GM18499 (cell line): ENCODE results near the gene PDIA5.

ENCODE experiments used
- ATAC-seq: cut with Tn5 transposase; IDR thresholded peaks from one replicate; pipeline ENCODE4 v1.9.1; 2021; ENCODE audit warnings: moderate number of reproducible peaks; ENCODE audit not compliant: insufficient read depth, unreplicated experiment

The PDIA5 gene

GRCh38 chr3:123068601-123069381 lies 2.0 kb downstream of the PDIA5 start:
- no peak for ATAC-seq

GRCh38 chr3:123070510-123070909 lies 3.7 kb downstream of the PDIA5 start:
- ATAC-seq = no peak

- ATAC-seq = no peak
These were observed 4.3 kb downstream of the PDIA5 start for GRCh38 chr3:123071146-123071545.

- ATAC-seq = no peak
These were observed 4.8 kb downstream of the PDIA5 start for GRCh38 chr3:123071581-123071980.

- ATAC-seq = no peak
These were observed 5.3 kb downstream of the PDIA5 start for GRCh38 chr3:123072152-123072551.

GRCh38 chr3:123072564-123072963 lies 5.7 kb downstream of the PDIA5 start:
- no peak for ATAC-seq

- ATAC-seq = no peak
These were observed 8.5 kb downstream of the PDIA5 start for GRCh38 chr3:123075359-123075758.

GRCh38 chr3:123076112-123076495 lies 9.3 kb downstream of the PDIA5 start:
- no peak for ATAC-seq

- ATAC-seq = no peak
These were observed 9.9 kb downstream of the PDIA5 start for GRCh38 chr3:123076496-123077418.

- ATAC-seq = no peak
These were observed 11.3 kb downstream of the PDIA5 start for GRCh38 chr3:123078101-123078500.

GRCh38 chr3:123080864-123081562 lies 14.2 kb downstream of the PDIA5 start:
- no peak for ATAC-seq

- no peak for ATAC-seq
These were observed 15.0 kb downstream of the PDIA5 start for GRCh38 chr3:123081718-123082369.

GRCh38 chr3:123082370-123083065 lies 15.7 kb downstream of the PDIA5 start:
- no peak for ATAC-seq

- no peak for ATAC-seq
These were observed 16.7 kb downstream of the PDIA5 start for GRCh38 chr3:123083383-123084124.

GRCh38 chr3:123084192-123084591 lies 17.4 kb downstream of the PDIA5 start:
- ATAC-seq = no peak

GRCh38 chr3:123084738-123085237 lies 18.0 kb downstream of the PDIA5 start:
- ATAC-seq = no peak

GRCh38 chr3:123085293-123085931 lies 18.6 kb downstream of the PDIA5 start:
- ATAC-seq = no peak

GRCh38 chr3:123085932-123086627 lies 19.3 kb downstream of the PDIA5 start:
- no peak for ATAC-seq
